GM19463 (cell line): ENCODE measurements around the gene DCT.

ENCODE experiments used
- ATAC-seq: cut with Tn5 transposase; IDR thresholded peaks from one replicate; pipeline ENCODE4 v1.9.1; 2021; ENCODE audit warnings: mild to moderate bottlenecking, moderate library complexity; ENCODE audit not compliant: unreplicated experiment

The DCT gene

GRCh38 chr13:94400874-94401273 lies 78.6 kb downstream of the DCT start:
- ATAC-seq: no peak

- ATAC-seq: no peak
Measured at GRCh38 chr13:94399812-94400211, 79.7 kb downstream of the DCT start.

- no peak for ATAC-seq
Measured at GRCh38 chr13:94395860-94396259, 83.6 kb downstream of the DCT start.

- no peak for ATAC-seq
Measured at GRCh38 chr13:94394723-94395122, 84.8 kb downstream of the DCT start.

- no peak for ATAC-seq
Measured at GRCh38 chr13:94390881-94391280, 88.6 kb downstream of the DCT start.

GRCh38 chr13:94389604-94390351 lies 89.7 kb downstream of the DCT start:
- no peak for ATAC-seq

GRCh38 chr13:94387047-94387446 lies 92.4 kb downstream of the DCT start:
- ATAC-seq: no peak
